C4-2B (cell line): Measurements from ENCODE around the gene CDHR5.

ENCODE experiments used
- H3K27ac ChIP-seq: fragments of 450-650 bp; 2 replicates; pipeline ENCODE4 v1.5.1; 2017
- ZFX ChIP-seq: fragments of 450-650 bp; IDR thresholded peaks from 2 replicates; pipeline ENCODE4 v1.6.1; 2017
- TF ChIP-seq, protein P1 (sequence below): fragments of 450-650 bp; conservative IDR thresholded peaks from 2 replicates; pipeline ENCODE4 v1.5.1; 2017; ENCODE audit warnings: mild to moderate bottlenecking

The CDHR5 gene

GRCh38 chr11:595400-595799 is 29.4 kb downstream of the CDHR5 start:
- H3K27ac ChIP-seq: no peak overlapping the region
- no peak for TF ChIP-seq ZFX
- TF ChIP-seq, protein P1, sequence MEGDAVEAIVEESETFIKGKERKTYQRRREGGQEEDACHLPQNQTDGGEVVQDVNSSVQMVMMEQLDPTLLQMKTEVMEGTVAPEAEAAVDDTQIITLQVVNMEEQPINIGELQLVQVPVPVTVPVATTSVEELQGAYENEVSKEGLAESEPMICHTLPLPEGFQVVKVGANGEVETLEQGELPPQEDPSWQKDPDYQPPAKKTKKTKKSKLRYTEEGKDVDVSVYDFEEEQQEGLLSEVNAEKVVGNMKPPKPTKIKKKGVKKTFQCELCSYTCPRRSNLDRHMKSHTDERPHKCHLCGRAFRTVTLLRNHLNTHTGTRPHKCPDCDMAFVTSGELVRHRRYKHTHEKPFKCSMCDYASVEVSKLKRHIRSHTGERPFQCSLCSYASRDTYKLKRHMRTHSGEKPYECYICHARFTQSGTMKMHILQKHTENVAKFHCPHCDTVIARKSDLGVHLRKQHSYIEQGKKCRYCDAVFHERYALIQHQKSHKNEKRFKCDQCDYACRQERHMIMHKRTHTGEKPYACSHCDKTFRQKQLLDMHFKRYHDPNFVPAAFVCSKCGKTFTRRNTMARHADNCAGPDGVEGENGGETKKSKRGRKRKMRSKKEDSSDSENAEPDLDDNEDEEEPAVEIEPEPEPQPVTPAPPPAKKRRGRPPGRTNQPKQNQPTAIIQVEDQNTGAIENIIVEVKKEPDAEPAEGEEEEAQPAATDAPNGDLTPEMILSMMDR: no peak

DNA sequence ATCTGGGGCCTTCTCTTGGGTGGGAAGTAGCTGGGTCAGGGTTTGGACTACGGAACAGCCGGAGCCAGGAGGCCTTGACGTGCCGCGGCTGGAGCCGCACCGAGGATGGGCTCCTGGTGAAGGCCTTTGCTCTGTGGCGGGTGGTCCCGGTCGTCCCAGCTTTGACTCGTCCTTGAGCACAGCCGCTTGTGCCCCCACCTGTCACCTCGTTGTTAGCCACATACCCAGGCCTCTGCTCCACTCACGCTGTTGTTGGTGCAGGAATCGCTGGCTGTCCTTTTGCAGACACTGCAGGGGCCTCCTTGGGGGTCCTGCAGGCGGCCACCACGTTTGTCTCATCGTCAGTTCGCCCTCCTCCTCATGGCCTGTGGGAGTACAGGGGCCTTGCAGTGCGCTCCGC is 31.4 kb downstream of the CDHR5 start:
- H3K27ac ChIP-seq: no peak overlapping the region
- TF ChIP-seq, protein P1: no peak
- TF ChIP-seq ZFX: no peak

- no peak for TF ChIP-seq ZFX
- TF ChIP-seq, protein P1: no peak
- no peak overlapping the region for H3K27ac ChIP-seq
These were observed 31.8 kb downstream of the CDHR5 start for GRCh38 chr11:592918-593317.

DNA sequence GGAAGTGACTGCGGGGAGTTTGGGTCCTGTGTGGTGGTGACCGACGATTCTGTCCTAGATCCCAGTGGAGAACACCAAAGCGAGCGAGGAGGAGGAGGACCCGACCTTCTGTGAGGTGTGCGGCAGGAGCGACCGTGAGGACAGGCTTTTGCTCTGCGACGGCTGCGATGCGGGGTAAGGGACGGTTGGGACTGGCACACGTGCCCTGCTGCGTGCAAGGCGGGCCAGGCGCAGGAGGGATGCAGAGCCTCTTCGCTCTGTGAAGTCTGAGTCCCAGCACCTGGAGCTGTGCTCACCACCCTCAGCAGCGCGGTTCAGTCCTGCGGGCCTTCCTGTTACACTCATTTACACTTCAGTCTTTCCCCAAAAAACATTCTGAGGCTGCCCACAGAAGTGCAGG is 32.3 kb downstream of the CDHR5 start:
- TF ChIP-seq, protein P1: no peak
- no peak for TF ChIP-seq ZFX
- H3K27ac ChIP-seq: no peak overlapping the region

DNA sequence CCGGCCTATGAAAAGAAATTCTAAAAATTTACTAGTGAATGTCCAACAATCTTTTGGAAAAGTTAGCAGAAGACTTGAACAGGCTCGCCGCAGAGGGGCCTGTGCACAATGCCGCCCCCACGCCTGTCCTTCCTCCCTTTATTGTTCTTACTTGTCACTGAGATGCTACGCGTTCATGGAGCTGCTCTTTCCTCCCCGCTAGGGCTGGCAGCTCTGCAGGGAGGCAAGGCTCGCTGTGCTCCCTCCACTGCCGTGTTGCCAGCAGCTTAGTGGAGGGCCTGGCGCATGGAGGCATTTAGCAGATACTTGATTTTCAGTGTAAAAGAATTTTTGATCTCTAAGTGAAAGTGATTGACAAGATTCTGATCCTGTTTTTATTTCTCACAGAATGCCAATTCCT is 33.8 kb downstream of the CDHR5 start:
- no peak overlapping the region for H3K27ac ChIP-seq
- TF ChIP-seq ZFX: no peak
- TF ChIP-seq, protein P1: no peak

DNA sequence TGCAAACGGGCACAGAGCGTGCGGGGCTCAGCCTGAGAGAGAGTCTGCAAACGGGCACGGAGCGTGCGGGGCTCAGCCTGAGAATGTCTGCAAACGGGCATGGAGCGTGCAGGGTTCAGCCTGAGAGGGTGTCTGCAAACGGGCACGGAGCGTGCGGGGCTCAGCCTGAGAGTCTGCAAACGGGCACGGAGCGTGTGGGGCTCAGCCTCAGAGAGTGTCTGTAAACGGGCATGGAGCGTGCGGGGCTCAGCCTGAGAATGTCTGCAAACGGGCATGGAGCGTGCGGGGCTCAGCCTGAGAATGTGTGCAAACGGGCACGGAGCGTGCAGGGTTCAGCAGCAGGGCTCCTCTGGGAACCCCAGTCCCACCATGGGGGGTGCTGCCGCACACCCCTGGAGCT is 35.0 kb downstream of the CDHR5 start:
- H3K27ac ChIP-seq: no peak overlapping the region

DNA sequence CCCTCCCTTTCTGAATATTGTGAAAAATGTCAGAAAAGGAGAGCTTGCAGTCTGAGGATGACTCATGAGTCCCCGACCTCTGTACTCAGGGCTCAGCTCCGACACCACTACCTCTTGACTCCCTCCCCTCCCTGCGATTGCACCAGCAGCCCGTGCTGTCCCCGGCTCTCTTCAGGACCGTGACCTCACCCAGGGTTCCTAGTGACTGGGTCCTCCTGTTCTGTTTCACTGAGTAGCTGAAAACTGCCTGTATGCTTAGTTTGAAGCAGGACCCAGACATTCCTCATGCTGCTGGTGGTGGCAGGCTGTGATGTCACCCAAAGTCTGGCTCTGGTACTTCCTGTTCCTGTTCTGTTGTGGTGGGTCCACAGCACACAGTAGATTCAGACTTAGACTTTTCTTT is 36.8 kb downstream of the CDHR5 start:
- no peak overlapping the region for H3K27ac ChIP-seq
- TF ChIP-seq, protein P1: no peak
- no peak for TF ChIP-seq ZFX

More for the DNA sequence above, 35.0 kb downstream of the CDHR5 start:
- TF ChIP-seq, protein P1: no peak
- TF ChIP-seq ZFX: no peak
